ENCODE results near the gene PCBP3. TPM values are rescaled to one million over a fixed set of nuclear protein-coding genes. Genes with fewer than 3 reads are reported as not detected.

The PCBP3 gene
- total and polyA plus RNA-seq, 10 of the 15 experiments (the other 5 are each of a cell fraction or from before 2014, with no cell fraction given): 0.09 to 1.3 (median 0.46) TPM; not detected in 3

- in situ Hi-C loops (cut with MboI): no loop called here
- Histone ChIP-seq H2AFZ (ENCODE audit: control insufficient read depth, low read depth, low read length) (no peak overlapping the region), H3K9me3 (replicated peaks; ENCODE audit: control insufficient read depth, insufficient read depth, low read length) (no peaks in the 10 kb centered on the region), H3K36me3 (ENCODE audit: control insufficient read depth in 2 of 2, insufficient read depth in 2 of 2, low read length in 1 of 2) (no peaks in the 10 kb centered on the region), H3K9ac (ENCODE audit: control insufficient read depth, insufficient read depth, low read length) (no peak overlapping the region), H3K27ac (ENCODE audit: control insufficient read depth, insufficient read depth) (no peak overlapping the region), H4K20me1 (ENCODE audit: control insufficient read depth, insufficient read depth) (no peaks in the 10 kb centered on the region), H3K4me2 (ENCODE audit: control insufficient read depth, insufficient read depth) (no peak overlapping the region), H3K4me3 (no peak overlapping the region), H3K79me2 (ENCODE audit: control insufficient read depth, insufficient read depth, low read length) (no peaks in the 10 kb centered on the region), H3K27me3 (replicated peaks in 1 of 2; ENCODE audit: control insufficient read depth in 2 of 2, insufficient read depth in 2 of 2, low read length in 1 of 2) (no peaks in the 10 kb centered on the region), H3K4me1 (ENCODE audit: control insufficient read depth, insufficient read depth, low read length) (no peaks in the 10 kb centered on the region)
- ATAC-seq (no peak), FAIRE-seq (no peak), DNase-seq (ENCODE audit: low read depth, low spot score) (no peak)
- no TSS peak for BruUV-seq (replicated peaks)
- SMC1A ChIA-PET (ENCODE audit: uncharacterized antibody, unreplicated experiment): no interaction called here
- CTCF ChIA-PET: no interaction called here
- RAD21 ChIA-PET (ENCODE audit: unreplicated experiment): no interaction called here
- 72% methylated on average over 7 of the region's 8 CpGs for WGBS (ENCODE audit: insufficient coverage, insufficient replicate concordance, low lambda C conversion rate, missing lambda C conversion rate)
- POLR2A ChIA-PET: interaction anchor here (0.5 kb wide), 1 partner anchor 1294 kb away, joined by 3 read pairs; no protein-coding TSS in a partner anchor
- TF ChIP-seq NFXL1 (IDR thresholded peaks at IDR 0.05; ENCODE audit: borderline replicate concordance) (peak; percentile 96), MYC (IDR thresholded peaks at IDR 0.05; ENCODE audit: insufficient read depth, insufficient read length, insufficient replicate concordance, low read length, severe bottlenecking) (no peak)
- intact Hi-C loops (cut with micrococcal nuclease; ENCODE audit: unreplicated experiment): no loop called here
These were observed 300.4 kb downstream of the PCBP3 start for GRCh38 chr21:45943630-45944540.

- FAIRE-seq (no peak), DNase-seq (ENCODE audit: low read depth, low spot score) (no peak), ATAC-seq (no peak)
- no peaks in the 10 kb centered on the region for H3K36me3 ChIP-seq (ENCODE audit: control insufficient read depth in 2 of 2, insufficient read depth in 2 of 2, low read length in 1 of 2)
- BruUV-seq (replicated peaks): no TSS peak
- no peak overlapping the region for H2AFZ ChIP-seq (ENCODE audit: control insufficient read depth, low read depth, low read length)
- no peak overlapping the region for H3K4me3 ChIP-seq
- intact Hi-C loops (cut with micrococcal nuclease; ENCODE audit: unreplicated experiment) (no loop called here), in situ Hi-C loops (cut with MboI) (no loop called here)
- no peaks in the 10 kb centered on the region for H3K9me3 ChIP-seq (replicated peaks; ENCODE audit: control insufficient read depth, insufficient read depth, low read length)
- no peak overlapping the region for H3K27ac ChIP-seq (ENCODE audit: control insufficient read depth, insufficient read depth)
- no peaks in the 10 kb centered on the region for H4K20me1 ChIP-seq (ENCODE audit: control insufficient read depth, insufficient read depth)
- no peaks in the 10 kb centered on the region for H3K27me3 ChIP-seq (replicated peaks in 1 of 2; ENCODE audit: control insufficient read depth in 2 of 2, insufficient read depth in 2 of 2, low read length in 1 of 2)
- no peak overlapping the region for H3K4me2 ChIP-seq (ENCODE audit: control insufficient read depth, insufficient read depth)
- ChIA-PET CTCF (no interaction called here), POLR2A (no interaction called here), RAD21 (ENCODE audit: unreplicated experiment) (no interaction called here), SMC1A (ENCODE audit: uncharacterized antibody, unreplicated experiment) (no interaction called here)
- 46% methylated on average over 14 of the region's 14 CpGs for WGBS (ENCODE audit: insufficient coverage, insufficient replicate concordance, low lambda C conversion rate, missing lambda C conversion rate)
- no peaks in the 10 kb centered on the region for H3K4me1 ChIP-seq (ENCODE audit: control insufficient read depth, insufficient read depth, low read length)
- H3K9ac ChIP-seq (ENCODE audit: control insufficient read depth, insufficient read depth, low read length): no peak overlapping the region
- H3K79me2 ChIP-seq (ENCODE audit: control insufficient read depth, insufficient read depth, low read length): no peaks in the 10 kb centered on the region
- TF ChIP-seq NR2F1 (conservative IDR thresholded peaks at IDR 0.05) (no peak), IRF3 (IDR thresholded peaks at IDR 0.05) (no peak), ZBTB40 (IDR thresholded peaks at IDR 0.05; ENCODE audit: borderline replicate concordance) (no peak), EED (IDR thresholded peaks at IDR 0.05; ENCODE audit: low read depth) (no peak), RELA (IDR thresholded peaks at IDR 0.05; ENCODE audit: borderline replicate concordance, partially characterized antibody) (no peak), KDM1A (IDR thresholded peaks at IDR 0.05; ENCODE audit: borderline replicate concordance) (no peak), POLR2AphosphoS2 (IDR thresholded peaks at IDR 0.05; ENCODE audit: low read depth, low read length) (no peak), TBL1XR1 (IDR thresholded peaks at IDR 0.05; ENCODE audit: low read depth, low read length) (no peak), RAD21 (IDR thresholded peaks at IDR 0.05; ENCODE audit: insufficient read depth, low read depth, low read length) (no peak)
These were observed 301.1 kb downstream of the PCBP3 start for GRCh38 chr21:45944601-45945000.

Measured in GM12878 (cell line).